GM19324 (cell line): ENCODE data around the gene SSUH2.

Source experiments
- ATAC-seq: cut with Tn5 transposase; IDR thresholded peaks from one replicate; pipeline ENCODE4 v1.9.1; 2021; ENCODE audit warnings: mild to moderate bottlenecking, moderate library complexity; ENCODE audit not compliant: unreplicated experiment, low FRiP score

The SSUH2 gene

GRCh38 chr3:8618950-8619349 lies 25.6 kb downstream of the SSUH2 start:
- ATAC-seq, result no peak

GRCh38 chr3:8617921-8618320 lies 26.7 kb downstream of the SSUH2 start:
- ATAC-seq, result no peak

GRCh38 chr3:8610951-8611350 lies 33.6 kb downstream of the SSUH2 start:
- no peak for ATAC-seq

GRCh38 chr3:8608791-8609467 lies 35.7 kb downstream of the SSUH2 start:
- no peak for ATAC-seq

GRCh38 chr3:8608041-8608790 lies 36.4 kb downstream of the SSUH2 start:
- no peak for ATAC-seq

GRCh38 chr3:8607234-8608040 lies 37.2 kb downstream of the SSUH2 start:
- no peak for ATAC-seq

- no peak for ATAC-seq
Observed at GRCh38 chr3:8606701-8607231, 37.8 kb downstream of the SSUH2 start.

- ATAC-seq, result no peak
Observed at GRCh38 chr3:8604988-8605387, 39.6 kb downstream of the SSUH2 start.

- ATAC-seq, result no peak
Observed at GRCh38 chr3:8604006-8604405, 40.6 kb downstream of the SSUH2 start.

- no peak for ATAC-seq
Observed at GRCh38 chr3:8603115-8603710, 41.4 kb downstream of the SSUH2 start.

- no peak for ATAC-seq
Observed at GRCh38 chr3:8600457-8600856, 44.1 kb downstream of the SSUH2 start.

GRCh38 chr3:8599146-8599545 lies 45.5 kb downstream of the SSUH2 start:
- no peak for ATAC-seq

- no peak for ATAC-seq
Observed at GRCh38 chr3:8597219-8597853, 47.3 kb downstream of the SSUH2 start.

- ATAC-seq, result no peak
Observed at GRCh38 chr3:8596321-8597218, 48.0 kb downstream of the SSUH2 start.

GRCh38 chr3:8595695-8596115 lies 48.9 kb downstream of the SSUH2 start:
- ATAC-seq, result no peak

- no peak for ATAC-seq
Observed at GRCh38 chr3:8595252-8595651, 49.3 kb downstream of the SSUH2 start.

- ATAC-seq, result no peak
Observed at GRCh38 chr3:8593021-8593827, 51.4 kb downstream of the SSUH2 start.

GRCh38 chr3:8589880-8590556 lies 54.6 kb downstream of the SSUH2 start:
- no peak for ATAC-seq
